Activated CD4-positive, alpha-beta T cell treated with anti-CD3 and anti-CD28 coated beads, Interleukin-2, amount 10 ng/mL, durations not matched to agents 24 days and 14 days (primary cell): Measurements from ENCODE around the gene RAPGEF2. TPM values are rescaled to one million over a fixed set of nuclear protein-coding genes. Genes with fewer than 3 reads are reported as not detected.
"Not testable (repeated sequence)": the region's sequence is repeated elsewhere in the genome, so short reads cannot be mapped to it uniquely, and the experiment has no call there.

Experiments used
- DNase-seq: peaks from one replicate; pipeline ENCODE4 v3.0.0; 2022
- H3K27ac Mint-ChIP-seq: one replicate; pipeline ENCODE4 v1.8.0; 2022; ENCODE audit warnings: mild to moderate bottlenecking, mixed read lengths
- H3K27me3 Mint-ChIP-seq: one replicate; pipeline ENCODE4 v1.8.0; 2022; ENCODE audit warnings: mixed read lengths
- H3K36me3 Mint-ChIP-seq: one replicate; pipeline ENCODE4 v1.8.0; 2022; ENCODE audit warnings: low read depth, mild to moderate bottlenecking, mixed read lengths
- H3K4me1 Mint-ChIP-seq: one replicate; pipeline ENCODE4 v1.8.0; 2021; ENCODE audit warnings: mixed read lengths
- H3K4me3 Mint-ChIP-seq: one replicate; pipeline ENCODE4 v1.8.0; 2022; ENCODE audit warnings: mild to moderate bottlenecking, moderate library complexity, mixed read lengths
- H3K9me3 Mint-ChIP-seq: one replicate; pipeline ENCODE4 v1.8.0; 2021; ENCODE audit warnings: mixed read lengths
- intact Hi-C: fragments of 100-400 bp; cut with micrococcal nuclease; formaldehyde crosslinking; loops from one replicate; pipeline ENCODE4 v1.15.1; 2023
- total RNA-seq: library from RNA; stranded (reverse); gene quantifications from 2 replicates; pipeline ENCODE4 v1.2.3, GENCODE V29; 2022

RAPGEF2 gene, protein sequence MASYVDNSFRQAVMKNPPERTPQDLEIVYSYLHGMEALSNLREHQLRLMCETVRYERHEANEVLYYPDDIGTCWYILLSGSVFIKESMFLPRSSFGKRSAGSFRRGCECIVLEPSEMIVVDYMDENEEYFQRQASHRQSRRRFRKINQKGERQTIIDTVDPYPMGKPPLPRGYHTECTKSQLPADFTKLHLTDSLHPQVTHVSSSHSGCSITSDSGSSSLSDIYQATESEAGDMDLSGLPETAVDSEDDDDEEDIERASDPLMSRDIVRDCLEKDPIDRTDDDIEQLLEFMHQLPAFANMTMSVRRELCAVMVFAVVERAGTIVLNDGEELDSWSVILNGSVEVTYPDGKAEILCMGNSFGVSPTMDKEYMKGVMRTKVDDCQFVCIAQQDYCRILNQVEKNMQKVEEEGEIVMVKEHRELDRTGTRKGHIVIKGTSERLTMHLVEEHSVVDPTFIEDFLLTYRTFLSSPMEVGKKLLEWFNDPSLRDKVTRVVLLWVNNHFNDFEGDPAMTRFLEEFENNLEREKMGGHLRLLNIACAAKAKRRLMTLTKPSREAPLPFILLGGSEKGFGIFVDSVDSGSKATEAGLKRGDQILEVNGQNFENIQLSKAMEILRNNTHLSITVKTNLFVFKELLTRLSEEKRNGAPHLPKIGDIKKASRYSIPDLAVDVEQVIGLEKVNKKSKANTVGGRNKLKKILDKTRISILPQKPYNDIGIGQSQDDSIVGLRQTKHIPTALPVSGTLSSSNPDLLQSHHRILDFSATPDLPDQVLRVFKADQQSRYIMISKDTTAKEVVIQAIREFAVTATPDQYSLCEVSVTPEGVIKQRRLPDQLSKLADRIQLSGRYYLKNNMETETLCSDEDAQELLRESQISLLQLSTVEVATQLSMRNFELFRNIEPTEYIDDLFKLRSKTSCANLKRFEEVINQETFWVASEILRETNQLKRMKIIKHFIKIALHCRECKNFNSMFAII (N-terminal part only)
- 27.1 and 32.0 TPM in 2 replicates for total RNA-seq

DNA sequence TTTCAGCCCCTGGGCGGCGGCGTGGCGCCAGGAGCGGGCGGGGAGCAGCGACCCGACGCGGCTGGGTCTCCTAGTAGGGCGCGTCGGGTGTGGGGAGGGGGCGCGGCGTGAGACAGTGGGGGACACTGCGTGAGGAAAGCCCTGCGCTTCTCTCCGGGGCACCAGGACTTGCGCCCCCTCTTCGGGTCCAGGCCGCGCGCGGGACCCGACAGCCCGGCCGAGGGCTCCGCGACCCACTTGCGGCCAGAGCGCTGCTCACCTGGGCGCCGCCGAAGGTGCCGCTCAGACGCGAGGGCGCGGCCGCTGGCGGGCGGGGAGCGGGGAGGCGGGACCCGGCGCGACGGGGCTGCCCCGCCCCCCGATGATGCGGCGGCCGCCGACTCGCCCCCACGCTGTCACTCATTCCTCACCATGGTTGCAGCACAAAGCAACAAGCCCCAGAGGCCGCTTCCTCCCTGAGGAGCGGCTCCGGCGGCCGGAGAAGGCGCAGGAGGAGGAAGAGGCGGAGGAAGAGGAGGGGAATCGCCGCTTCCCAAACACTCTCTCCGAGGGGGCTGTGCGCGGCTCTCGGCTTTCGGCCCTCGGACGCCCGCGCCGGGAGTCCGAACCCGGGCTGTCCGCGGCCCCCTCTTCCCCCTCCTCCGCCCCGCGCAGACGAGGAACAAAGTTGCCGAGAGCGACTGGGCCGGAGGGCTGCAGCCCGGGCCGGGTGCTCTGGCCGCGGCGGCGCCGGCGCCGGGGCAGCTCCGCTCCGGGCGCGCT is at the start of gene RAPGEF2:
Gene RAPGEF2 (plus strand): TSS at position 458 of the 762 bp plus-strand sequence. CDS start 1,084 bp downstream, outside the sequence.
- Mint-ChIP-seq H3K4me3 (peak within 1 kb of the TSS; percentile 81), H3K27me3 (peaks cover 2% of the 10 kb centered on the region), H3K9me3 (no peaks in the 10 kb centered on the region), H3K4me1 (peaks cover 42% of the 10 kb centered on the region), H3K36me3 (peaks cover 3% of the 10 kb centered on the region), H3K27ac (peak within 1 kb of the TSS; percentile 87)
- peak; percentile 96 for DNase-seq
- intact Hi-C loops = loop anchor here (1.0 to 5.0 kb wide), 5 partner anchors 104 to 431 kb away; partner anchors contain the start of genes ETFDH and PPID

DNA sequence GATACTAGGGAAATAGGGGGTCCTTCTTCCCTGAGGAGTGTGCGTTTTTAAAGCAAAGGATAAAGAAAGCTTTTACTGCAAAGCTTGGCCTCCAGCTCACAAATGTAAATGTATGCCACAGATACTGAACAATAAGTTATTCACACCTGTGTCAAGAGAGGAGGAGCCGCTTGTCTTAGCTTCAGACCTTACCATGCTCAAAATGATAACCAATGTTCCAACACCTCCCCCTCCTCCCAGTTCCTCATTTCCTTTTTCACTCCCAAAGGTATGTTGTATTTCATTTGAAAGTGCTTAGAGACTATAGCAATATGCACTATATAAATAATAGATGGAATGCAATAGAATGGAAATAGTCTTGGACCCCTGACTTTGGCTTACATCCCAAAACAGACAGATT is 47.0 kb upstream of the RAPGEF2 start:
- Mint-ChIP-seq H3K4me3 (no peak overlapping the region), H3K4me1 (peaks cover 13% of the 10 kb centered on the region), H3K36me3 (no peaks in the 10 kb centered on the region), H3K27ac (no peak overlapping the region), H3K27me3 (peaks cover 22% of the 10 kb centered on the region), H3K9me3 (no peaks in the 10 kb centered on the region)
- DNase-seq = no peak
- intact Hi-C loops = no loop called here

DNA sequence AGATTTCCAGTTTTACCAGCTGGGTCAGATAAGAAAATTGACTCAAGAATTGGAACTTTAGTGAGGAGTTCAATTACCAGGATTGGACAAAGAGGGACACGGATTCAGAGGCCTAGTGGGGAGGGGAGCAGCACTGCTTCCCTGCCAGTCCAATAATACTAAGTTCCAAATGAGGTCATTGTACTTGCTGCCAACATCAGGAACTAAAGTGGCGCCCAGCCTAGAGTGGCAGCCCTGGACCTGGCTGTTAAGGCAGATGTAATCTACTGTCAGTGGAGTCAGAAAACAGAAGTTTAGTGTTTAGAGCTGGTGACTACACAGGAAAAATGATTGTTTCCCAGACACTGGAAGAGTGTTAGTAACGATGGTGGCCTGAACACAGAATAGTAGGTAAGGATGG is 42.7 kb upstream of the RAPGEF2 start:
- intact Hi-C loops = no loop called here
- Mint-ChIP-seq H3K9me3 (no peaks in the 10 kb centered on the region), H3K4me1 (peaks cover 7% of the 10 kb centered on the region), H3K36me3 (no peaks in the 10 kb centered on the region), H3K27ac (no peak overlapping the region), H3K4me3 (no peak overlapping the region), H3K27me3 (peaks cover 10% of the 10 kb centered on the region)
- no peak for DNase-seq

DNA sequence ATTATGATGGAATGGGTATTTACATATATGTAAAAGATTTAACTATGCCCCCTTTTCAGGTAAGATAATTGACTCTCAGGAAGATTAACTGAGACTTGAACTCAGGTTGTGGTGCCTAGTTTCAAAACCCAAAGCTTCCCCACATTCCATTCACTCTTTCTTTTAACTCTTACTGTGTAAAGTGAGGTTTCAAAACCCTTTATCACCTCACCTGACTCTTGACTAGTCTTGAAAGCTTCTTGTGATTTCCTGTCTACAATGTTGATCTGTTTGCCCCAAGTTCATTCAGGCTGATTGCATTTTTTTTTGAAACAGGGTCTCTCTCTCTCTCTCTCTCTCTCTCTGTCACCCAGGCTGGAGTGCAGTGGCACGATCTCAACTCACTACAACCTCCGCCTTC is 40.5 kb upstream of the RAPGEF2 start:
- Mint-ChIP-seq H3K9me3 (no peaks in the 10 kb centered on the region), H3K27ac (no peak overlapping the region), H3K27me3 (peaks cover 2% of the 10 kb centered on the region), H3K4me3 (no peak overlapping the region), H3K36me3 (no peaks in the 10 kb centered on the region), H3K4me1 (peaks cover 7% of the 10 kb centered on the region)
- intact Hi-C loops = no loop called here
- no peak for DNase-seq

DNA sequence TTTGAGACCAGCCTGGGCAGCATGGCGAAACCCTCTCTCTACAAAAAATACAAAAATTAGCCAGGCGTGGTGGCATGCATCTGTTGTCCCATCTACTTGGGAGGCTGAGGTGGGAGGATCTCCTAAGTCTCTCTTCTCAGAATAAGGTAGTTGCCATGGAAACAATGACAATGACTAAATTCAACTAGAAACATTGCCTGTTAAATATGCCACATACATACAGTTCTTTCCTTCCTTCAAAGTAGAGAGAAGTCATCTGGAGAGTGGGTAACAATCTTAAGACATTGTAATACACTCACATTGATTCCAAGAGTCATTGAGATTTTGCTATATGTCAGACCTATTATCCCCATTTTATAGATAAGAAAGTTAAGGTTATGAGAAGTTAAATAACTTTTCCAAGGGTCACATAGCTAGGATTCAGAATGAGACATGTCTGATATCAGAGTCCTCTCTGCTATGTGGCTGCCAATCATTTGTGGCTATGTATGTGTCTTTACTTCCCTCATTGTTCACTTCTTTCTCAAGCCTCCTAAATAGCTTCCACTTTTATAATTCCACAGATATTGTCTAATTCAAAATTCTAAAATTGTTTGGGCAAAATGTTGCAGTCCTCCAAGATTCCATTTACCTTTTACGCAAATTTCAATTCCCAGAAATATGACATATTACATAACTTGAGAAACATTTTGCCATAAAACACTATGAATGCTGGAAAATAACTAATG is 37.2 kb upstream of the RAPGEF2 start:
- H3K4me1 Mint-ChIP-seq = peaks cover 7% of the 10 kb centered on the region
- H3K36me3 Mint-ChIP-seq = no peaks in the 10 kb centered on the region
- H3K9me3 Mint-ChIP-seq = no peaks in the 10 kb centered on the region
- no peak for DNase-seq
- intact Hi-C loops = no loop called here
- H3K4me3 Mint-ChIP-seq = no peak overlapping the region
- H3K27me3 Mint-ChIP-seq = no peaks in the 10 kb centered on the region
- H3K27ac Mint-ChIP-seq = no peak overlapping the region

DNA sequence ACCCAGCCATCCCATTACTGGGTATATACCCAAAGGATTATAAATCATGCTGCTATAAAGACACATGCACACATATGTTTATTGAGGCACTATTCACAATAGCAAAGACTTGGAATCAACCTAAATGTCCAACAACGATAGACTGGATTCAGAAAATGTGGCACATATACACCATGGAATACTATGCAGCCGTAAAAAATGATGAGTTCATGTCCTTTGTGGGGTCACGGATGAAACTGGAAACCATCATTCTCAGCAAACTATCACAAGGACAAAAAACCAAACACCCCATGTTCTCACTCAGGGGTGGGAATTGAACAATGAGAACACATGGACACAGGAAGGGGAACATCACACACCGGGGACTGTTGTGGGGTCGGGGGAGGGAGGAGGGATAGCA is 34.7 kb upstream of the RAPGEF2 start:
- H3K36me3 Mint-ChIP-seq, DNase-seq, intact Hi-C loops, H3K9me3 Mint-ChIP-seq, H3K27ac Mint-ChIP-seq, H3K4me3 Mint-ChIP-seq, H3K27me3 Mint-ChIP-seq, H3K4me1 Mint-ChIP-seq: not testable (repeated sequence)

DNA sequence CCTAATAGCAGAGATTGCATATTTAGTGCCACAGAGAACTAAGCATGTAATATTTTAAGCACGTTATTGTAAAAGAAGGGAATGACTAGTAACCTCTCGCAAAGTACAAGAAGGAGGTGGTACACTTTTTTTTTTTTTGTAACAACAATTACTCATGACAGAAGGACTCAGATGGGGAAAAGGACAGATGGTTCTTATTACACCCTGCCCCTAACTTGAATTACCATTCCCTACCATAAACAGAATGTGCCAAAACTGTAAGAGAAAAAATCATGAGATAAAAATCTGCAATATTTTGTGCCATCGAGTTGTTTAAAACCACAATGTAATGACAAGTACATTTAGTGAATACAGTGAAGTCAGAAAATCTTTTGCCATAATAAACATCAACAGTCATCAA is 33.0 kb upstream of the RAPGEF2 start:
- DNase-seq = no peak
- Mint-ChIP-seq H3K9me3 (no peaks in the 10 kb centered on the region), H3K4me1 (peaks cover 8% of the 10 kb centered on the region), H3K27me3 (no peaks in the 10 kb centered on the region), H3K4me3 (no peak overlapping the region), H3K27ac (no peak overlapping the region), H3K36me3 (no peaks in the 10 kb centered on the region)
- intact Hi-C loops = no loop called here

DNA sequence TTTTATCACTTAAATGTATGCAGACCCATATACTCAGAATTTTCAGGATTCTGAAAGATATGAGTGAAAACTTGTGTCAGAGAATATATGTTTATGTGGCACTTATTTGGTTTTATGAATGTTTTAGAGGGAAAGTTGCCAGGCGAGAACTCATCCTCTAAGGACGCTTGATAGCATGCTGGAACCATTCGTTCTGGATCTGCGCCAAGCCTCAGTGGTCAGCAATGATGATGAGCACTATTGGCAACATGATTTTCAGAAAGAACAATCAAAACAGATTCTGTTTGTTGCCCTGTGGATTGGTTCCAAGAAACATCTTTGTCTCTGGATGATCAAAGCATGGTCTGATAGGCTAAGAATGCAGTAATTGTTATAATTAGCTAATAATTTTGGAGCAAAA is 32.1 kb upstream of the RAPGEF2 start:
- intact Hi-C loops = no loop called here
- Mint-ChIP-seq H3K9me3 (no peaks in the 10 kb centered on the region), H3K4me1 (peaks cover 8% of the 10 kb centered on the region), H3K27me3 (no peaks in the 10 kb centered on the region), H3K27ac (no peak overlapping the region), H3K4me3 (no peak overlapping the region), H3K36me3 (no peaks in the 10 kb centered on the region)
- DNase-seq = no peak

DNA sequence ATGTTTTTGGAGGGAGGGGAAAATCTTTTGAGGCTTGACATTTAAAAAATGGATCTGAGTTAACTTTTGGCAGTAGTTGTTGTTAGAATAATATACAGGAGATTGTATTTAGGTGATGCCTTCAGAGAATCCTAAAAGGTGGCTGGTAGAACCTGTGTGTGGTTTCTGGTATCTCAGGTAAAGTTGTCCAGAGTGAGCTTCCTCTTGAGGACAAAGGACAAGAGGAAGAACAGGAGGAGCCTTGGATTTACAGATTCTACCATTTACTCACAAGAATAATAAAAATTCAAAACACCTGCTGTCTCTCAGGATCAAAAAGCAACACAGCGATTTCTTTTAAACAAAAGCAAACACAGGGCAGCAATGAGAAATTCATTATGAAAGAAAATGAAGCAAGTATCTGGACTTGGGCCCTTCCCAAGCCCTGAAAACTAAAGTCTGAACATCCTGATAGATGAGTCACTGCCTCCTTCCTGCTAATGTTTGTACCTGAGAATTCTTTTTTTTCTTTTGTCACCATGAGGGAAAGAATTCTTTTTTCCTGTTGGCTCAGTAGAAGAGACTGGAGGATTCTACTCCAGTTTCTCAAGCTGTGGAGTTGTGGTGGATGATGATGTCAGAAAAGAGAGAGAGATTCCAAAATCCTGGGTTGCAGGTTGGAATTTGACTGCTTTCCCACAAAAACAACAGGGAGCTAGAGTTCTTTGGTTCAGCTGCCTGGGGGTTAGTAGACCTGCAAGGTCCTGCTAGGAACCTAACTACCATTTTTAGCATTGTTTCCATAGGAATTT is 31.5 kb upstream of the RAPGEF2 start:
- Mint-ChIP-seq H3K27me3 (no peaks in the 10 kb centered on the region), H3K4me1 (peaks cover 8% of the 10 kb centered on the region), H3K9me3 (no peaks in the 10 kb centered on the region), H3K4me3 (no peak overlapping the region), H3K27ac (no peak overlapping the region), H3K36me3 (no peaks in the 10 kb centered on the region)
- intact Hi-C loops = no loop called here
- DNase-seq = no peak

DNA sequence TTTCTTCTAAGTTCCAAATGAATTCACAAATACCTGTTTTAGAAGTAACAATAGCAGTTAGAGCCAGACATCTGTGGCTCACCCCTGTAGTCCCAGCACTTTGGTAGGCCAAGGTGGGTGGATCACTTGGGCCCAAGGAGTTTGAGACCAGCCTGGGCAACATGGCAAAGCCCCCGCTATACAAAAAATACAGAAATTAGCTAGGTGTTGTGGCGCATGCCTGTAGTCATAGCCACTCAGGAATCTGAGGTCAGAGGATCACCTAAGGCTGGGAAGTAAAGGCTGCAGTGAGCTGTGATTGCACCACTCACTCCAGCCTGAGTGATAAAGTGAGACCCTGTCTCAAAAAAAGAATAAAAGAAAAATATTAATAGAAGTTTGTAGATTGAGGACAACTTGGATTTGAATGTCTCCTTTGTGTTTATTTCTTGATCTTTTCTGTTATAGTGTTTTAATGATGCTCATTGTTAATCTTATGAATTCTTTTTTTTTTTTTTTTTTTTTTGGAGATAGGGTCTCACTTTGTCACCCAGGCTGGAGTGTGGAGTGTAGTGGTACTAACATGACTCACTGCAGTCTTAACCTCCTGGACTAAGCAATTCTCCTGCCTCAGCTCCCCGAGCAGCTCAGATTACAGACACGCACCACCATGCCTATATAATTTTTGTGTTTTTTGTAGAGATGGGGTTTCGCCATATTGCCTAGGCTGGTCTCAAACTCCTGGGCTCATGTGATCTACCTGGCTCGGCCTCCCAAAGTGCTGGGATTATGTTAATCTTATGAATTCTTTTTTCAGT is 30.7 kb upstream of the RAPGEF2 start:
- no peak for DNase-seq
- Mint-ChIP-seq H3K4me1 (peaks cover 8% of the 10 kb centered on the region), H3K36me3 (no peaks in the 10 kb centered on the region), H3K4me3 (no peak overlapping the region), H3K27me3 (no peaks in the 10 kb centered on the region), H3K27ac (no peak overlapping the region), H3K9me3 (no peaks in the 10 kb centered on the region)
- intact Hi-C loops = no loop called here

DNA sequence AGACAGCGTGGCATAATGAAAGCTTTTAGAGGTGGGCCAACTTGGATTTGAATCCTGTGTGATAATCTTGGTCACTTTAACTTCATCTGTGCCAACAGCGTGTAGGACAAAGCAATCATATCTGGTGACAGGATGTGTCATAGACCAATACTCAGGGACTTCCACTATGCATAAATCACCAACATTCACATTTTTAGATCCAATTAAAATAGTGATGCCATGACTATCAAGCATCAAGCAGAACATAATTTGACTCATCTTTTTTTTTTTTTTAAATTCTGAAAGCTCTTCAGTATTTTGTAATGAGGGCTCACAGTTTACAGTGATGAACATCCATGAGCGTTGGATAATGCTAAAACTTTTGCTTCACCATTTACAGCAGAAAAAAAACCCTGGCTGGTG is 27.3 kb upstream of the RAPGEF2 start:
- no peaks in the 10 kb centered on the region for H3K27me3 Mint-ChIP-seq
- intact Hi-C loops = no loop called here
- H3K27ac Mint-ChIP-seq = no peak overlapping the region

DNA sequence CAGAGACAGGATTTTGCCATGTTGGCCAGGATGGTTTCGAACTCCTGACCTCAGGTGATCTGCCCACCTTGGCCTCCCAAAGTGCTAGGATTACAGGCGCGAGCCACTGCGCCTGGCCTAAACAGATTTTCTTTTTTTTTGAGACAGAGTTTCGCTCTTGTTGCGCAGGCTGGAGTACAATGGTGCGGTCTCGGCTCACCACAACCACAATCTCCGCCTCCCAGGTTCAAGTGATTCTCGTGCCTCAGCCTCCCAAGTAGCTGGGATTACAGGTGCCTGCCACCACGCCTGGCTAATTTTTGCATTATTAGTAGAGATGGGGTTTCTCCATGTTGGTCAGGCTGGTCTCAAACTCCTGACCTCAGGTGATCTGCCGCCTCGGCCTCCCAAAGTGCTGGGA is 25.9 kb upstream of the RAPGEF2 start:
- intact Hi-C loops = loop anchor here (1.0 kb wide), 5 partner anchors 24 to 406 kb away; partner anchors contain the start of gene C4orf46
- H3K27me3 Mint-ChIP-seq, H3K9me3 Mint-ChIP-seq, H3K27ac Mint-ChIP-seq, H3K4me1 Mint-ChIP-seq, H3K36me3 Mint-ChIP-seq, H3K4me3 Mint-ChIP-seq, DNase-seq: not testable (repeated sequence)

More for the DNA sequence above, 27.3 kb upstream of the RAPGEF2 start:
- peaks cover 17% of the 10 kb centered on the region for H3K4me1 Mint-ChIP-seq
- no peaks in the 10 kb centered on the region for H3K36me3 Mint-ChIP-seq
- H3K4me3 Mint-ChIP-seq = no peak overlapping the region
- DNase-seq = no peak
- peaks cover 3% of the 10 kb centered on the region for H3K9me3 Mint-ChIP-seq
